Activated T-cell treated with anti-CD3 and anti-CD28 coated beads, Interleukin-2, amount 50 U/mL, for 1 hour (primary cell): ENCODE results near the gene SERPINB5.

Experiments
- DNase-seq: peaks from one replicate; pipeline ENCODE4 v3.0.0-alpha.2; 2020

Gene SERPINB5

DNA sequence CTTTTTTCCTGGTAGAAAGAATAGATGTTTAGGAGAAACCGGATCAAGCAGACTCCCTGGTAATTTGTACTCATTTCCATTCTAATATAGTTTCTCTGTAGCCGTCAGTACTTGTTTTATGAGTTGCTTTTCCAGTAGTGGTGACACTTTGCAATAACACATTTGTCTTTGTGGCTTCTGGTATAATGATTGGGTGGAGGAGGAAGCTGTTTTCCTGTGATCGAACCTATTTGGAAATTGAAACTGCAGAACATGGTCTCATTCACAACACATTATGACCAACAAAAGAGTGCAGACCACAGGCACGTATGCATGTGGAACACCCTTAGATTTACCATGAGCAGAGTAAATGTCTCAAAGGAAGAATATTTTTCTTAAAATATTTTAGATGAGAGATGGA lies 57.9 kb downstream of the SERPINB5 start:
- DNase-seq: no peak

DNA sequence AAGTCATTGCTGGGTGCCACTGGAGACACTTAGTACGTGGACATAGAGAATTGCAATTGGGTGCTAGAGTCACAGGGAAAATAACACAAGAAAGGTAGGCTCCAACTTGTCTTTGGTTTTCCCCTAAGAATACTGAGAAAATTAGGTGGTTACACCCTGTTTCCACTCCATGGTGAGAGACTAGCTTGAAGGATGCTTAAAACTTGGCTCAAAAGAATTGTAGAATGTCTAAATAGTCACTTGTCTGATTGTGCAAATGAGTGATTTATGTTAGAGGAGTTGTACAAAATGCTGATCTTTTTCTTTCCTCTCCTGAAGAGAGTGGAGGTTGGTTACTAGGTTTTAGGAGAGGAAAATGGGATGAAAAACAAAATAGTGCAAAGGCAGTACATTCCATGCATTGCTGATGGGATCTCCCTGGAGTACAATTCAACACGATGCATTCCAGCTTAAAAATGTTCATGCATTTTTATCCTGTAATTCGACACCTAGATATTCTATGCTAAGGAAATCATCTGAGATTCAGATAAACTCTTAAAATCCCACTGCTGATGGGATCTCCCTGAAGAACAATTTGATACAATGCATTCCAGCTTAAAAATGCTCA lies 63.2 kb downstream of the SERPINB5 start:
- no peak for DNase-seq

DNA sequence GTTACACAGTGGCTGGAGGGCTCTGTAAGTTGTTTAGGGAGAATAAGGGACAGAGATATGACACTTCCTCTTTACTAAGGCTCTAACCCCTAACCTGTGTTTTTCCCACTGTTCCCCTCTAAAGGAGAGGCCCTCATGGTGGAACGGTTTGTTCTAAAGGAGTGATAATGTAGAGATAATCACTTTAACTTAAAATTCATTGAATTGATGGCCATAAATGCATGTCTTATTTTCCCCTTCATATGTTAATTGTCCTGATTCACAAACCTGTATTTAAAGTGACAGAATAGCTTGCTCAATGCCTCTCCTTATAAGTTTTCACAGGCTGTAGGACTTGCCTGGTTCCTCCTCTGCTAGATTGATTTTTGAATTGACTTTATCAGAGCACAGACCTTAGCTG lies 65.3 kb downstream of the SERPINB5 start, which contains the start of gene SERPINB12:
Gene SERPINB12, plus strand, starts transcription at position 301 of the 400 bp plus-strand sequence. CDS start 13,791 bp downstream, outside the sequence.
- DNase-seq: no peak

DNA sequence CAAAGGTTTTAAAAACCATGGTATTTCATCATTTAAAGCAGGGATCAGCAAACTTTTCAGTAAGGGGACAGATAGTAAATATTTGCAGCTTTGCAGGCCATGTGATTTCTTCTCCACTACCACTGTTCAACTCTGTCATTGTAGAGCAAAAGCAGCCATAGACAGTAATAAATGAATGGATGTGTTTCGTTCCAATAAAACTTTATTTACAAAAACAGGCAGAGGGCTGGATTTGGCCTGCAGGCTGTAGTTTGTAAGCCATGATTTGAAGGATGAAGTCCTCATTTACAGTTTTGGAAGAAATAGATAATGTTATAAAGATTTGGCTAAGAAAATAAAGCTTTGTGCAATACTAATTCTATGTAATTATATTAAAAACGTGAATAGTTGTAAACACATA lies 67.3 kb downstream of the SERPINB5 start:
- DNase-seq: no peak

DNA sequence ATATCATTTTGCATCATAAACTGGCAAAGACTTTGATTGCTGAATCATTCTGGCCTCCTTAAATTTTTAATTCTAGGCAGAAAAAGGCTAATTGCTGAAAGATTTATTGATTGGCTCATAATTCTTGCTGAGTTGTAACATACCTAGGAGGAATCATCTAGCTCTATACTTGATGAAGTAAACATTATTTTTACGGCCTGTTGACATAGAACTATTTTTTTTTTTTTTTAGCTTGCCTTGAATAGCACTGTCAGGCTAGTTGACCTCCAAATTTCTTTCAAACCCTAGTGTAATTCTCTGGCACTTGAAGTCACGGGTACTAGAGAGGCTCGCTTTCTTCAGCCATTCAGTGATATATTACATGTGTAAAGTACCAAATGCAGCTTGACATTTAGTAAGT lies 68.2 kb downstream of the SERPINB5 start:
- DNase-seq: no peak

DNA sequence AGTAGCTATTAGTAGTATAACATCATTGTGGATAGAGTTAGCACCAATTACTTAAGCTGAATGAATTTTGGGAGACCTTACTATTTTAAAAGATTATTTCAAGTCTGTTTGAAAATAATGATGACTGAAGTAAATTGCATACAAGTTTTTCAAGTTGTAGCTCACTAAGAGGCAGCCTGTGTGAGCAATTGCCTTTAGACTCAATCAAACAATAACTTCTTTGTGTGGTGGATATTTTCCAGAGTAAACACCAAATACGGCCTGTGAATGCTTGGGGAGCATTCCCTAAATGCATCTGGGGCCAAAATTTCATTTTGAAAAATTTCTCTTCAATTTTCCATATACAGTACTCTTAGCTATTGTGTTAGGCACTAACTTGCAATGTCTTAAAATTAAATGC lies 73.3 kb downstream of the SERPINB5 start:
- no peak for DNase-seq

DNA sequence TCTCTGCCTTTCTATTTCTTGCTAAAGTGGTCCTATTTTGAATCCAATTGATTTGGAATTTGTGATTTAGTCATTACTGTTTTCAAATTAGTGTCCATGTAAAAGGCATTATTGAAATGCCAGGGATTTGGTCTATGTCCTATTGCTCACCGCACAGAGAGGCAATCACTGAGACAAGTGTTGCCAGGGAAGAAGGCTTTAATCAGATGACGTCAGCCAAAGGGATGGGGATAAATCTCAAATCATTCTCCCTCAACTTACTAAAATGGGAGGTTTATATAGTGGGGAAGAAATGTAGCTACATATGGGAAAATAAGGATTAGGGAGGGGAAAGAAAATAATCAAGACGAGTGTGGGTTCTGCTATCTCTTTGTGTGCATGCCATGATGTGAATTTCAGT lies 75.0 kb downstream of the SERPINB5 start:
- no peak for DNase-seq

DNA sequence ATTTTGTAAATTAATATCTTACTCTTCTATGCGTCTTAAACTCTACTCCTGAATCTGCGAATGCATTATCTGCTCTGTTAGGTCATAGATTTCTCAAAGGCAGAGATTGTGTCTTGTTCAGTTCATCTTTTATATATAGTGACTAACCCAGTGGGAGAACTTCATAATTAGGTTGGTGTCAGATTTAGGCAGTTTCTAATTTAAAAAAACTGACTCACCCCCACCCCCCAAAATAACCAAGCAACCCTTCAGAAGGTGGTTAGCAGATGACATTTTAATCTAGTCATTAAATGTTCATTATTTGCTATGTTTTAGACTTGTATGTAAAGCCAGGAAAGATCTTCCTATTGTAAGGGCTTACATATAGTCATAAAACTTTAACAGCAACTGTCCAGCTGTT lies 75.8 kb downstream of the SERPINB5 start:
- no peak for DNase-seq

DNA sequence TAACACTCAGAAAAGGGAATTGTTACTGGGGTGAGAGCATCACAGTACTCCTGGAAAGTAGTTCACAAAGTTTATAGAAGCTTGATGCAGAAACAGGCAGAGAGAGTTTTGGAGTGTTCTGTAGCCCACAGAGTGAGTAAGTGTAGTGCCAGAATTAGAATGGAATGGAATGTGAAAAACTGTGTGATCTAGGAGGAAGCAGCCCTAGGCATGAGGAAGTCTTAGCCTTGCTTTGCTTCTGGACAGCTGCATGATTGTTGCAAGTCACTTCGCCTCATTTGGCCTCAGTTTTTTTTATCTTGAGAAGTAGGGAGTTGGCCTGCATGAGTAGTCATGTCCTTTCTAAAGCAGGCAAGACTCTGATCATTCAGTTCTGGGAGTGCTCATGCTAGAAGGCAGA lies 76.3 kb downstream of the SERPINB5 start:
- no peak for DNase-seq
